Fibroblast of the conjunctiva (primary cell): Measurements from ENCODE around the gene P2RY6.

Experiments
- DNase-seq: peaks from one replicate; pipeline ENCODE4 v3.0.0-alpha.2; 2010; ENCODE audit warnings: low read depth

The P2RY6 gene

DNA sequence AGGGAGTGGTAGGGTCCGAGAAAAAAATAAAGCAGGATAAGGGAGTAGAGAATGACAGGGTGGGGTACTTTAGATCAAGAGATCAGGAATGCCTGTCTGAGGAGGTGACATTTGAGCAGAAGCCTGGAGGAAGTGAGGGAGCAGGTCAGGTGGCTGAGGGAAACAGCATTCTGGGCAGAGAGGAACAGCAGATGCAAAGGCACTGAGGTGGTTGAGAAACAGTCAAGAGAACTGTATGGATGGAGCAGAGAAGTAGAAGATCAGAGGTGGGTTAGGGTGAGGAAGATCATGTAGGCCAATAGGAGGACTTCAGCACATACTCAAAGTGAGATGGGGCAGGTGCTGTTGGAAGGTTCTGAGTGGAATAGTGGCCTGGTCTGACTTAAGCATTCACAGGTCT lies 44.3 kb downstream of the P2RY6 start:
- DNase-seq = no peak

DNA sequence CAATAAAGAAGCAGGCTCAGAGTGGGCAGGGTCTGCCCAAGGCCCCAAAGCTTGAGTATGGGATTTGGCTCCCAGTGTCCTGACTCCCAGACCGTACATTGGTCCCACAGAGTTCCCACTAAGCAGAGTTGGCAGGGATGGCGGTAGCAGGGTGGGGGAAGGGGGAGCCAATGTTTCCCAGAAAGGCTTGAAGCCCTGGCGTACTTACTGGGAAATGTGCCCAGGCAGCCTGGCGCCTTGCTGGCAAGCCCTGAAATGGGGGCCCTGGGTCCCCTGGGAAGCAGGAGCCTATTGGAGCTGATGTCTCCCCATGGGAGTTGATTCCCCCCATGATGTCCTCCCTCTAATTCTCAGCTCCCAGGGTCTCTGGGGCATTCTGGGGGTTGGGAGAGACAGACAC lies 45.2 kb downstream of the P2RY6 start:
- no peak for DNase-seq

DNA sequence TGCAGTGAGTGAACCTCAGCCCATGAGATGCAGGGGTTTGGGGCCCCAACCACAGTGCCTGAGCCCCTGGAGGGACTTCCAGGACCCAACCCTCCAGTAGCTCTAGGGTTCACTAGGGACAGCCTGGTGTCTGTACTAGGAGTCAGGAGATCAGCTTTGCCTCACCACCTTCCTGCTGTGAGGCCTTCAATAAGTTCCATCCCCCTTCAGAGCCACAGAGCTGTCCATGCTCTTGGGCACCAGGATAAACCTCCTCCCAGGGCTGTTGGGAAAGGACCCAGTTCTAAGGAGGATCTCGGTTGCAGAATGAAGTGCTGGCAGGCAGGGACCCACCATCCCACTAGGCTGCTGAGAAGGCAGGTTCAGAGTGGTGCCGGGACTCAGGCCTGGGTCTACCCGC lies 45.7 kb downstream of the P2RY6 start:
- no peak for DNase-seq

DNA sequence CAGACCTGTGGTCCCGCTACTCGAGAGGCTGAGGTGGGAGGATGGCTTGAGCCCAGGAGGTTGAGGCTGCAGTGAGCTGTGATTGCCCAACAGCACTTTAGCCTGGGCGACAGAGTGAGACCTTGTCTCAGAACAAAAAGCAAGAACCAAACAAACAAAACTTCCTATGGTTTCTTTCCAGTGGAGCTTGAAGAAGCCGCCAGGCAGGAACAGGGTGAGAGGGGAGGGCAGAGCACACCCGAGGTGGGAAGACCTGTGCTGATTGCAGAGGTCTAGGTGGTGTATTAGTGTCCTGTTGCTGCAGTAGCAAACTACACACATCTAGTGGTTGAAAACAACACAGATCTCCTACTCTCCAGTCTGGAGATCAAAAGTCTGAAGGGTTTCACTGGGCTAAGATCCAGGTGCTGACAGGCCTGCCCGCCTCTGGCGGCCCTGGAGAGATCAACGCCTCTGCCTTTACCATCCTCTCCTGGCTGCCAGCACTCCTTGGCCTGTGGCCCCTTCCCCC lies 46.4 kb downstream of the P2RY6 start:
- DNase-seq = no peak

DNA sequence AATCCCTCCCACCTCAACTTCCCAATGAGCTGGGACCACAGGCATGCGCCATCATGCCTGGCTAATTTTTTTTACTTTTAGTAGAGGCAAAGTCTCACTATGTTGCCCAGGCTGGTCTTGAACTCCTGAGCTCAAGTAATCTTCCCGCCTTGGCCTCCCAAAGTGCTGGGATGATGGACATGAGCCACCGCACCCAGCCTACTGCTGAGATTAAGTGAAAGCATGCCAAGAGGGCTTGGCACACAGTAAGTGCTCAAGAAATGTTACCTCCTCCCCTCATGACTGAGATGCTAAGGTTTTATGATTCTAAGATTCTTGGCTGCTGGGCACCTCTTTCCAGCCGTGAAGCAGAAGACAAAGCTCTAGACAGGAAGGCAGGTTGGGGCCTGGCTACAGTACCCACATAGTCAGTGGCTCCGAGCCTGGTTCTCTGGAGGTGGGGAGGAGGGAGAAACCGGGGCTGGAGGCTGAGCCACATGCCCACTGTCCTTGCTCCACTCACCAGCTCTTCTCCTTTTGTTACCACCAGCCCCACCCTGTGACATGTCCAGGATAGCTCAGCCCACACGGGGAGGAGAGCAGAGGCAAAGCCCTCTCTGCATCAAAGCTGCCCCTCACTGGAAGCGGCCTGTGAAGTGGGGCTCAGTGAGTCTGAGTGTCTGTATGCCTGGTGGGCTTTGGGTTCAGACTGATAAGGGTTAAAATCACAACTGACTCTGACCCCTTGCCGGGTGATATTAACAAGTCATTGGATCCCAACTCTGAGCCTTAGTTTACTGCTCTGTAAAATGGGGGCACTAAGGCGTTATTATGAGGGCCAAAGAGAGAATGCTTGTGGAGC lies 48.8 kb downstream of the P2RY6 start:
- DNase-seq = peak; percentile 59

DNA sequence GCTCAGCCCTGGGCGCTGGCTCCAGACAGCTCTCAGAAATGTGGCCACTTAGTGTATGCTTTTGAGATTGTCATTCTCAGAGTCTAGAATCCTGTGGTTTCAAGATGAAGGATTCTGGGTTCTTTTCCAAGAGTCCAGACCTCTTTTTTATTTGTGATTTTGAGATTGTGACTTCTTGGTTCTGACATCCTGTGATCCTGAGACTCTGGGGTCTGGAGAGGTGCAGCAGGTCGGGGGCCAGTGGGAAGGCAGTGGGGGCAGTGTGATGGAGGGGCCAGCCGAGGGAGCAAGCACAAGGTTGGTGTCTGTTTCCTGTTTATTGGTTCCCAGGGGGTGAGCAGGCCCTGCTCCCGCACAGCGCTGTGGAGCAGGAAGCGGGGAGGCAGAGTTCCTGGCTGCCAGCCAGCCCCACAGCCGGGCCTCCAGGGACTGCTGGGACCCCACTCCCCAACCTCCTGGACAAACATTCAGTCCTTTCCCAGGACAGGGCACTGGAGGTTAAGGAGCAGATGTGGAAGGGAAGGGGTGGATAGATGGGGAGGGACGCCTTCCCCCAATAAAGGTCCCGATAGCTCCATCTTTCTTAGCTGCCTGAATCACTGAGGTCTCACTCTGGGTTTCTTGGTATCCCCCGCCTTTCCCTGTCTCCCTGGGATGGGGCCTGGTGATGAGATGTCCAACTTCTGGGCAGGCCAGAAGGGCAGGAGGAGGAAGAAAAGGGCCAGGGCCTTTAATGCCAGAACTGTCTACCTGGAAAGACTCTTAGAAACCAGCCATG lies 49.7 kb downstream of the P2RY6 start:
- no peak for DNase-seq

DNA sequence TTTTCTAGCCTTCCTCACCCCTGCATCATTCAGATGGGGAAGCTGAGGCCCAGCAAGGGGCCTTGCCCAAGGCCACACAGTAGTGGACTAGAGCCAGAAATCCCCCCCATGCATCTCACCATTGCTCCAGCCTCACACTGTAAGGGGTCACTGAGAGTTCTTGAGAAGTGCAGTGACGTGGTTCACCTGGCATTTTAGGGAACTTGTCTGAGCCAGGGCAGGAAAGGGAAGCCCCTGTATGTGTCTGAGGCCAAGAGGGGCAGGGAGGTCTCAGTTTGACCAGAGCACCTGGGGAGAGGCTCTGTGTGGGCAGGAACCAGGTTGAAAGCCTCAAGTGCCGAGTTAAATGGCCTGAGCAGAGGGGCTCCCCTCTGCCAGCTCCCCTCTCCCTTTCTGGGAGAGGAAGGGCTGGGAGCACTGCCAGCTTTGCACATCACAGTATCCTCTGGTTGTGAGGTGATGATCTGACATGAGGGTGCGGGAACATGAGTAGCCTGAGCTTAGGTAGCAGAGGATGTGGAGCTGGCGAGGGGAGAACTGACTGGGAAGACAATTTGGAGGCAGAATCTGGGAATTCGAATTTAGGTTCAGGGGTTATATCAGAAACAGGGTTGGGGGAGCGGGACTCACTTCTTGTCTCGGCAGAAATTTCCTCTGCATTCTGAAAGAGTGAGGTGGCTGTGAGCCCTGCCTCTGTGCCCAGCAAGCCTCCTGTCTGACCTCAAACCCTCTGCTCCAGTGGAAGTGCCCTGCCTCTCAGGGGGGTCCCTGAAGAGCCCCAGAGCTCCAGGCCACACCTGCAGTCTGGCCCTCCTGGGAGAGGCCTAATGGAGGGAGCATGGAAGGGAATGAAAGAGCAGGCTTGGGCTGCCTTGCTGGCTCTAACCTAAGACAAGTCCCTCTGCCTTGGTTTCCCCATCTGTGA lies 50.5 kb downstream of the P2RY6 start:
- DNase-seq = no peak

DNA sequence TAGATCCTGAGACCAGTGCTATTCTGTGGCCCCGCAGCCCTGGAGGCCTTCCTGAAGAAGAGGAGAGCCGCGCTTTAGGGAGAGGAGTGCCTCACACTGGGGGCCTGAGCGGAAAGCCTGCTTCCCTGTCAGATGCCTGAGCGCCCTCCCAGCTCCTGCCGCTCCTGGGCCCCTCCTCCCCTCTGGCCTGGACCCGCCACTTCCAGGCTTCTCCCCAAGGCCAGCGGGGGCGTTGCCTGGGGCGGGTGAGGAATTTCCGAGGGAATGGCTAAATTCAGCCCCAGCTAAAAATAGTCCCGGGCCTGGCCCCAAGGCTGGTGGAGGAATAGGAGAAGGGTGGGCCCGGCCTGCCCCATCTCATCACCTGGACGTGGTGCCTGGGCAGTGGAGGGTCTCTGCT lies 51.3 kb downstream of the P2RY6 start:
- DNase-seq = no peak

DNA sequence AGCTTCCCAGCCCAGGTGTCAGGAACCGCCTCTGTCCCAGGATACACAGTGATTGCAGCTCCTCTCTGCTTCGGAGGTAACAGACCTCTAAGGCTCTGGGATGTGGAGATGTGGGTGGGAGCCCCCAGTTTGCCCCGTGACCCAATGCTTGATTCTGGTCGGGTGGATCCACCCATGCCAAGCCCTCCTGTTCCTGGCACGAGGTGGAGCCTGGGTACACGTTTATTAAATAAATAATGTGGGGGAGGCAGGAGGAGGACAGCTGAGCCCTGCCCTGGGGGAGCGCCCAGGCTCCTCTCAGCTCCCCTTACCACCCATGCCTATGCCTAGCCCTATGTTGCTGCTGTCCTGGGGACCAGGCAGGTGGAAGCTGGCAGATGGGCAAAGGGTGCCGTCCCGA lies 52.0 kb downstream of the P2RY6 start:
- no peak for DNase-seq

DNA sequence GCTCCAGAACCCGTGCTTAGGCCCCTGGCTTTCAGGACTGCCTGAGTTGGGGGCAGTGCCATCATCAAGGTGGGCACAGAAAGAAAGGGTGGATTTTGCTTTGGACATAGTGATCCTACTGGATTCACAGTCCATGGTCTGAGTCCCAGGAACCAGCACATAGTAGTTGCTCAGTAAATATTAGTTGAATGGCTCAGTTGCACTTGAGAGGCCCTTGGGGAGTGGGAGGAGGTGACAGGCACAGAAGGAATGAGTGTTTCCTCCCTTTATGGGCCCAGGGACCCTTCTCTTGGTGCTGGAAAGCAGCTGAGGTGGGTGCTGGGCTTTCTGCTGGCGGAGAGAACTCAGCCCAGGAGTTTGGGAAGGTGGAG lies 52.5 kb downstream of the P2RY6 start:
- DNase-seq = no peak

DNA sequence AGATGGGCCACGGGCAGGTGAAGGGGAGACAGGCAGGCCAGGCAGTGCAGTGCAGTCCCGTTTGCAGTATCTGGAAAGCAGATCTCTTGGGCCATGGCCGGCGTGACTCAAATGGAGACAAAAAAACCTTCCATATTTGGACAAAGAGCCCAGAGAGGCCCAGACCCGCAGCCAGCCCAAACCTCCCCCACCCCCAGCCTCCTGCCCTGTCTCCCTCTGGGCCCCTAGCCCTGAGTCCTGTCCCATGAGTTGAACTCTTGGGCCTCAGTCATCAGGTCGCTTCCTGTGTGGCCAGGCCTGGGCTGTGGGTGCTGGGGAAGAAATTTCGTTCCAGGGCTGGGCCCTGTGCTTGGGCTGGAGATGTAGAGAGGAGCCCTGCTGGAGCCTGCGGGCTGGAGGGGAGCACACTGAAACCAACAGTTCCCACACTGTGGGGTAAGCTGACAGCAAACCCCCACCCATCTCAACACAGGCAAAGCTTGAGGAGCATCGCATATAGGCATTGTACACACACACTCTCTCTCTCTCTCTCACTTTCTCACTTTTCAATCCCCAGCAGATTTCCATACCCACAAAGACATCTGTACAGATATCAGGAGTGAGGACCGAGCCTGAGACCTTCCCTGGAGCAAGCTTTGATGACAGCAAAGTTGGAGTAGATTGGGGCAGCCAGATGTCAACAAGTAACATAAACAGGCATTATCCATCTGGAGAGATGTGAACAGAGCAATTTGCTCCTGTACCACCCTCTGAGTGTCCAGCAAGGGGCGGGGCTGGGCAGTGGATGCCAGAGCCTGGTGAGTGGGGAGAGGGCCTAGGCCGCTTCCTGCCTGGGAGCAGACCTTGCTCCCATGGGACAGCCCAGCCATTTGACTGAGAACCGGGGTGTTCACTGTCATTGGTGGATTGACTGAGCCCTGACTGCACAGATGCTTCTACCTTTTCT lies 53.2 kb downstream of the P2RY6 start:
- DNase-seq = no peak

DNA sequence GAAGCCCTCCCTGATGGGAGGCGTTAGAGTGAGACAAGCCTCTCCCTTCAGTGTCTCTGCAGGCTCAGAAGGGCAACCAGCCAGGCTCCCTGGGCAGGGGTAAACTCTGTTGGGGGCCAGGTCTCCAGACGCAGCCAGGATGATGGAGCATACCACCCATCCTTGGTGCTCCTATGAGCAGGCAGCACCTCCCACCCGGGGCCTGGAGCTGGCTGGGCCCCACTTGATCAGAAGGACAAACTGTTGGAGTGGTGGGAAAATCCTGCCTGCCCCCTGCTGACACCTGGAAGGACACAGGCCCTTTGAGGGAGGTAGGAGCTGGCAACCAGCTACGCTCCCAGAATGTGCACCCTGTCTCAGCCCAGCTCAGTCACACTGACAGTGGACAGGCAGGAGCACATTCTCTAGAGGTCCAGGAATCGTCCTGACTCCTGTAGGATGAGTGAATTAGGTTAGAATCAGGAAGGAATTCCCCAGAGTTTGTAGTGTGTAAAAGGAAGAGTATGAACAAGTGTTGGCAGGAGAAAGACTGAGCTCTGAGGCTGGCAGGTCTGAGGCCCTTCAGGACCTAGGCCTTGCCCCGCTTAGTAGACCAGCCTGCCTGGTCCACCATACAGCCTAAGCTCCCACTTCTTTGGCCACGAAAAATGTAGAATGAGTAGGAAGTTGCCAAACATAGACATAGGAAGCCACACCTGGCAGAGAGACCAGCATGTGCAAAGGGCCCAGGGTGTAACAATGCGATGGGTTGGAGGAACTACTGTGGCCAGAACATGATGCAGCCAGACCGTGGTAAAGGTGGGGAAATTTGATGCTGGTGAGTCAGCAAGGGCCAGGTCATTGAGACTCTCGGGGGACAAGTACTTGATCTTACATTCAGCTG lies 55.0 kb downstream of the P2RY6 start:
- no peak for DNase-seq

DNA sequence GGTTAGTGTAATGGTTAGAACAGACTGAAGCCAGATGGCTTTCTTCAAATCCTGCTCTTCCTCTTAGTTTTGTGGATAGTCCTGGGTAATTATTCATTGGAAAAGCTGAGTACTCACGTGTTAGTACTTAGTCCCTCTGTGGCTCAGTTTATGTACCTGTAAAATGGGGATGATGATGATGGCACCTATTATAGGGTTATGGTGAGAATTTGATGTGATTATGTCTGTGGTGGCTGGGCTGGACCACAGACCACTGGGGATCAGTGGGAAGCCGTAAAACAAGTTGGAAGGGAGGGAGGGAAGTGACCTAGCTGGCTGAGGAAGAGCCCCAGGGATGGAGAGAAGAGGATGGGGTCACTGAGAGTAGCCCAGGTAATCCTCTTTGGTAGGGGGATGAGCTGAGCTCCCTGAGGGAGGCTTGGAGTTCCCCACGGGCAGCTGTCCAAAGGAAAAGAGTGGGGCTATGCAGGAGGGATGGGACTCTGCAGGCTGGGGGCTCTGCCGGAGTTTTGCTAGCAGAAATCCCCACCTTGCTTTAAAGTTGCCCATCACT lies 55.8 kb downstream of the P2RY6 start:
- DNase-seq = no peak

DNA sequence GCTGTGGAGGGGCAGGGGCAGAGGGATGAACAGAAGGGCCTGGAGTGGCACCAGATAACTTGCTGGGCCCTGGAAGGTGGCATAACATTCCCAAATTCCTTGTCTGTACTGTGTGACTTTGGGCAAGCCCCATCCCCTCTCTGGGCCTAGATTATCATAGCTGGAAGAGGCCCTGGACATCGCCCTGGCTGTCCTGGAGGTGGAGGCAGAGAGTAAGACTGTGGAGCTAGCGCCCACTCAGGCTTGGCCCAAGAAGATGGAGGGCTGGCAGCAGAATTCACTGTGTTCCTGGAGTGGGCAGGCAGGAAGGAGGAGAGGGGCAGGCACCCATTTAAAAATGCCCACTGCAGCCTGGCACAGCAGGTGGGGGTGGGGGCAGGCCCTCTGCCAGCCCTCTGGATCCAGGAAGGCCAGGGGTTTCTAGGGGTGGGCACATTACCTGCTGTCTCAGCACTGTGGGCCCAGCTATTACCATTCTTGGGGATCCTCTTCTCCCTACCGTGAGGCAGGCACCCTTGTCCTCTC lies 58.5 kb downstream of the P2RY6 start:
- no peak for DNase-seq

DNA sequence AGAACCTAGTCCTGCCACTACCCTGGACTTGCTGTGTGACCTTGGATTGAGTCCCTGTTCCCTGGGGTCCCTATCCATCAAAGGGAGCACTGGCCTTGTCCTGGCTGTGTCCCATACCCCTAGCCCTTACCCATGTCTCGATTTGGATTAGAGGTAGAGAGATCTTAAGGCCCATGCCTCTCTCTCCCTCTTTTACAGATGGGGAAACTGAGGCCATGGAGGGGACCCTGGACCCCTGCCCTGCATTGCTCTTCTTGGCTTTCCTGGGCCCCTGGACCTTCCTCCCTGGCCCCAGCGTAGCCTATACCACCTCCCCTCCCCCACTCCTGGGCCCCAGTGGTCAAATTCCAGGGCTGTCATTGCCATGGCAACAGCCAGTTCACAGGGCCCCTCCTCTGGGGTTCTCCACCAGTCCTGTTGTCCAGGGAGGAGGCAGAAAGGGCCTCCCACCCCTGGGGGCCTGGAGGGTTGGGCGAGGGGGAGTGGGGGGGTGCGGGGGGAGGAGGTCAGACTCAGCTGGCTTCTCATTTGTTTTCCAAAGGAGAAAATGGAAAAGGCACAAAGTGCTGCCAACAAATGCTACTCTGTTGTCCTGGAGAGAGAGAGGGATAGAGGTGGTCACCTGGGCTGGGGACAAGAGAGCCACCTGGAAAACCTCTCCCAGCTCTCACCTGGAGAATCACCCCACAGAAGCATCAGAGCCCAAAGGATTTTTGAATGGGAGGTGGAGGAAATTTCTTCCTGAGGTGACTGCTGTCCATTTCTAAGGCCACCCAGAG lies 59.2 kb downstream of the P2RY6 start:
- DNase-seq = no peak

DNA sequence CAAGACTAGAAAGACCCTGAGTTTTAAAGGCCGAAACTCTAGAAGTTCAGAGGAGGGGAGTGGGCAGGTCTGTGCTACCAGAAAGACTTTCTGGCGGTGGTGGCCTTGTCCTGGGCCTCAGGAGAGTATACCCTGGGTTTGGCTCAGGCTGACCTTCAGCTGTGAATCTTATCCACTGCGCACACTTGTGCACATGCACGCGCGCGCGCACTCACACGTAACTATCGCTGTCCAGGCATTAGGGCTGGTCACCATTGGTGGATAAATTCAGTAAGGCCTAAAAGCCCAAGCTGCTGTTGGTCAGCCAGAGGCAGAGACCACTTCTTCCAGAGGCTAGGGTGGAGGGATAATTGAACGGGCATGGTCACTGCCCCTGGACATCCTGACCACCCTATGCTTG lies 61.0 kb downstream of the P2RY6 start:
- DNase-seq = no peak

DNA sequence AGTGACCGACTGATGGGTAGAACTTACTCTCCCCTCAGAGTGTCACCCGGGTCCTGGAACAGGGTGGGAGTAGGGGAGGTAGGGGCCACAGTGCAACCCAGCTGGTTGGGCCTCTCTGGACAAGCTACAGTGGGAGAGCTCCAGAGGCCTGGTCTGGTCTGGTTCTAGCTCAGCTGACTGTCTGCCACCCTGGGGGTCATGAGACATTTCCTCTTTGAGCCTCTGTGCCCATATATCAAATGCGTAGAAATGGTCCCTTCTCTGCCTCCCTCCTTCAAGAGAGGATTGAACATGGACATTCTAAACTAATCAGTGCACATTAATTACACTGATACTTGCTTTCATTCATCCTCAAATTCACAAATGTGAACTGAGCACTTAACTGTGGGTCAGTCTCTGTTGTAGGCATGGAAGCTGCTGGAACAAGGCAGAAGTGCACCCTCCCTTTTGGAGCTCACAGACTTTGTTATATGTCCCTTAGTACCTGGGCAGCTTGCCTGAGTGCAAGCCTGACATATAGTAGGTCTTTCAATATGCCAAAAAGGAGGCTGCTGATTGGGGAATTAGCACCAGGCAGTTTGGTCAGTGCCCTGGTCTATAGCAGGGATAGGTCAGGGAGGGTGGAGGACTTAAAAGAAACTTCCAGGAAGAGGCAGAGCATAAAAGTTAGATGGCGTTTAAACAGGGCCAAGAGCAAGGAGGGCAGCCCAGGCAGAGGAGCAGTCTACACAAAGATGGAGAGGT lies 61.7 kb downstream of the P2RY6 start:
- DNase-seq = no peak
